HEK293T (cell line): Measurements from ENCODE around the gene HNRNPDL.

Source experiments
- ARNT ChIP-seq: fragments of 450-650 bp; IDR thresholded peaks from 2 replicates; pipeline ENCODE4 v1.6.1; 2017; ENCODE audit warnings: mild to moderate bottlenecking
- ELF4 ChIP-seq: fragments of 450-650 bp; IDR thresholded peaks from 2 replicates; pipeline ENCODE4 v1.6.1; 2017; ENCODE audit warnings: antibody characterized with exemption
- FOXK2 ChIP-seq: fragments of 450-650 bp; IDR thresholded peaks from 2 replicates; pipeline ENCODE4 v1.6.1; 2016; ENCODE audit warnings: mild to moderate bottlenecking
- FOXM1 ChIP-seq: fragments of 450-650 bp; IDR thresholded peaks from 2 replicates; pipeline ENCODE4 v1.6.1; 2017; ENCODE audit warnings: mild to moderate bottlenecking, borderline replicate concordance
- HDGF ChIP-seq: fragments of 450-650 bp; IDR thresholded peaks from 2 replicates; pipeline ENCODE4 v1.6.1; 2017; ENCODE audit warnings: antibody characterized with exemption, borderline replicate concordance
- L3MBTL2 ChIP-seq: fragments of 450-650 bp; conservative IDR thresholded peaks from 2 replicates; pipeline ENCODE4 v1.6.1; 2016; ENCODE audit warnings: mild to moderate bottlenecking
- LEF1 ChIP-seq: fragments of 450-650 bp; IDR thresholded peaks from 2 replicates; pipeline ENCODE4 v1.6.1; 2017; ENCODE audit warnings: mild to moderate bottlenecking, borderline replicate concordance
- NFRKB ChIP-seq: fragments of 450-650 bp; IDR thresholded peaks from 2 replicates; pipeline ENCODE4 v1.6.1; 2016; ENCODE audit warnings: mild to moderate bottlenecking, moderate library complexity
- PKNOX1 ChIP-seq: fragments of 450-650 bp; IDR thresholded peaks from 2 replicates; pipeline ENCODE4 v1.6.1; 2016
- SP1 ChIP-seq: fragments of 450-650 bp; IDR thresholded peaks from 2 replicates; pipeline ENCODE4 v1.6.1; 2017
- SUZ12 ChIP-seq: fragments of 450-650 bp; IDR thresholded peaks from 2 replicates; pipeline ENCODE4 v1.6.1; 2016; ENCODE audit warnings: mild to moderate bottlenecking
- TARDBP ChIP-seq: fragments of 450-650 bp; IDR thresholded peaks from 2 replicates; pipeline ENCODE4 v1.6.1; 2016

- TF ChIP-seq FOXM1 (no peak), PKNOX1 (no peak), TARDBP (no peak), SP1 (no peak), ELF4 (no peak), ARNT (no peak), HDGF (no peak), SUZ12 (no peak), L3MBTL2 (no peak), FOXK2 (no peak), NFRKB (no peak), LEF1 (no peak)
These were observed 21.8 kb upstream of the HNRNPDL start for GRCh38 chr4:82452026-82452425.
